ENCODE data around the gene VSIG10L.

Gene VSIG10L

GRCh38 chr19:51333836-51334460 lies 8.0 kb downstream of the VSIG10L start:
- Histone ChIP-seq H3K4me1 (ENCODE audit: control insufficient read depth, insufficient read depth, low read length) (peaks cover 10% of the 10 kb centered on the region), H3K9me3 (ENCODE audit: control insufficient read depth, insufficient read depth, low read depth, low read length) (no peaks in the 10 kb centered on the region; the same call in 1 of the 2 replicates), H3K9ac (ENCODE audit: low read length) (no peak overlapping the region), H3K4me3 (ENCODE audit: low read depth, low read length) (no peak overlapping the region), H3K27me3 (ENCODE audit: control insufficient read depth, insufficient read depth, low read length) (no peaks in the 10 kb centered on the region), H3K27ac (ENCODE audit: low read depth, low read length) (no peak overlapping the region), H3K36me3 (ENCODE audit: control insufficient read depth, insufficient read depth, low read length) (peaks cover 32% of the 10 kb centered on the region)

- H3K4me3 ChIP-seq (ENCODE audit: low read depth, low read length), result no peak overlapping the region
- no peaks in the 10 kb centered on the region; the same call in 1 of the 2 replicates for H3K9me3 ChIP-seq (ENCODE audit: control insufficient read depth, insufficient read depth, low read depth, low read length)
- peaks cover 7% of the 10 kb centered on the region for H3K4me1 ChIP-seq (ENCODE audit: control insufficient read depth, insufficient read depth, low read length)
- peaks cover 32% of the 10 kb centered on the region for H3K36me3 ChIP-seq (ENCODE audit: control insufficient read depth, insufficient read depth, low read length)
- H3K27ac ChIP-seq (ENCODE audit: low read depth, low read length), result no peak overlapping the region
- no peak overlapping the region for H3K9ac ChIP-seq (ENCODE audit: low read length)
- peaks cover 7% of the 10 kb centered on the region for H3K27me3 ChIP-seq (ENCODE audit: control insufficient read depth, insufficient read depth, low read length)
These were observed 10.2 kb downstream of the VSIG10L start for GRCh38 chr19:51331716-51332115.

- H3K27ac ChIP-seq (ENCODE audit: low read depth, low read length), result no peak overlapping the region
- H3K9ac ChIP-seq (ENCODE audit: low read length), result no peak overlapping the region
- no peak overlapping the region for H3K4me3 ChIP-seq (ENCODE audit: low read depth, low read length)
- H3K27me3 ChIP-seq (ENCODE audit: control insufficient read depth, insufficient read depth, low read length), result peaks cover 9% of the 10 kb centered on the region
- peaks cover 7% of the 10 kb centered on the region for H3K4me1 ChIP-seq (ENCODE audit: control insufficient read depth, insufficient read depth, low read length)
- peaks cover 32% of the 10 kb centered on the region for H3K36me3 ChIP-seq (ENCODE audit: control insufficient read depth, insufficient read depth, low read length)
- no peaks in the 10 kb centered on the region; the same call in 1 of the 2 replicates for H3K9me3 ChIP-seq (ENCODE audit: control insufficient read depth, insufficient read depth, low read depth, low read length)
These were observed 10.7 kb downstream of the VSIG10L start for GRCh38 chr19:51331193-51331592.

GRCh38 chr19:51330366-51330765 lies 11.6 kb downstream of the VSIG10L start:
- Histone ChIP-seq H3K27me3 (ENCODE audit: control insufficient read depth, insufficient read depth, low read length) (peaks cover 12% of the 10 kb centered on the region), H3K27ac (ENCODE audit: low read depth, low read length) (no peak overlapping the region), H3K36me3 (ENCODE audit: control insufficient read depth, insufficient read depth, low read length) (peaks cover 32% of the 10 kb centered on the region), H3K4me3 (ENCODE audit: low read depth, low read length) (no peak overlapping the region), H3K4me1 (ENCODE audit: control insufficient read depth, insufficient read depth, low read length) (peaks cover 7% of the 10 kb centered on the region), H3K9me3 (ENCODE audit: control insufficient read depth, insufficient read depth, low read depth, low read length) (no peaks in the 10 kb centered on the region; the same call in 1 of the 2 replicates), H3K9ac (ENCODE audit: low read length) (no peak overlapping the region)

- no peak overlapping the region for H3K9ac ChIP-seq (ENCODE audit: low read length)
- H3K4me1 ChIP-seq (ENCODE audit: control insufficient read depth, insufficient read depth, low read length), result peaks cover 7% of the 10 kb centered on the region
- no peaks in the 10 kb centered on the region; the same call in 1 of the 2 replicates for H3K9me3 ChIP-seq (ENCODE audit: control insufficient read depth, insufficient read depth, low read depth, low read length)
- H3K4me3 ChIP-seq (ENCODE audit: low read depth, low read length), result no peak overlapping the region
- H3K27me3 ChIP-seq (ENCODE audit: control insufficient read depth, insufficient read depth, low read length), result peaks cover 12% of the 10 kb centered on the region
- peaks cover 32% of the 10 kb centered on the region for H3K36me3 ChIP-seq (ENCODE audit: control insufficient read depth, insufficient read depth, low read length)
- H3K27ac ChIP-seq (ENCODE audit: low read depth, low read length), result no peak overlapping the region
These were observed 12.5 kb downstream of the VSIG10L start for GRCh38 chr19:51329411-51329810.

- peaks cover 12% of the 10 kb centered on the region for H3K27me3 ChIP-seq (ENCODE audit: control insufficient read depth, insufficient read depth, low read length)
- H3K27ac ChIP-seq (ENCODE audit: low read depth, low read length), result no peak overlapping the region
- peak overlapping the region; percentile 66 for H3K4me3 ChIP-seq (ENCODE audit: low read depth, low read length)
- peaks cover 7% of the 10 kb centered on the region for H3K4me1 ChIP-seq (ENCODE audit: control insufficient read depth, insufficient read depth, low read length)
- H3K9me3 ChIP-seq (ENCODE audit: control insufficient read depth, insufficient read depth, low read depth, low read length), result no peaks in the 10 kb centered on the region; the same call in 1 of the 2 replicates
- peaks cover 34% of the 10 kb centered on the region for H3K36me3 ChIP-seq (ENCODE audit: control insufficient read depth, insufficient read depth, low read length)
- H3K9ac ChIP-seq (ENCODE audit: low read length), result no peak overlapping the region
These were observed 14.6 kb downstream of the VSIG10L start for GRCh38 chr19:51327066-51328001.

GRCh38 chr19:51326216-51327065 lies 15.5 kb downstream of the VSIG10L start:
- peaks cover 12% of the 10 kb centered on the region for H3K27me3 ChIP-seq (ENCODE audit: control insufficient read depth, insufficient read depth, low read length)
- peak overlapping the region; percentile 66 for H3K4me3 ChIP-seq (ENCODE audit: low read depth, low read length)
- H3K4me1 ChIP-seq (ENCODE audit: control insufficient read depth, insufficient read depth, low read length), result peaks cover 7% of the 10 kb centered on the region
- no peak overlapping the region for H3K27ac ChIP-seq (ENCODE audit: low read depth, low read length)
- no peak overlapping the region for H3K9ac ChIP-seq (ENCODE audit: low read length)
- H3K9me3 ChIP-seq (ENCODE audit: control insufficient read depth, insufficient read depth, low read depth, low read length), result no peaks in the 10 kb centered on the region; the same call in 1 of the 2 replicates
- H3K36me3 ChIP-seq (ENCODE audit: control insufficient read depth, insufficient read depth, low read length), result peaks cover 25% of the 10 kb centered on the region

- Histone ChIP-seq H3K9ac (ENCODE audit: low read length) (no peak overlapping the region), H3K36me3 (ENCODE audit: control insufficient read depth, insufficient read depth, low read length) (peaks cover 14% of the 10 kb centered on the region), H3K9me3 (ENCODE audit: control insufficient read depth, insufficient read depth, low read depth, low read length) (no peaks in the 10 kb centered on the region), H3K4me3 (ENCODE audit: low read depth, low read length) (no peak overlapping the region), H3K4me1 (ENCODE audit: control insufficient read depth, insufficient read depth, low read length) (peaks cover 10% of the 10 kb centered on the region), H3K27me3 (ENCODE audit: control insufficient read depth, insufficient read depth, low read length) (peaks cover 12% of the 10 kb centered on the region), H3K27ac (ENCODE audit: low read depth, low read length) (no peak overlapping the region)
These were observed 16.6 kb downstream of the VSIG10L start for GRCh38 chr19:51325161-51325976.

- Histone ChIP-seq H3K27ac (ENCODE audit: low read depth, low read length) (no peak overlapping the region), H3K9ac (ENCODE audit: low read length) (no peak overlapping the region), H3K9me3 (ENCODE audit: control insufficient read depth, insufficient read depth, low read depth, low read length) (no peaks in the 10 kb centered on the region), H3K4me3 (ENCODE audit: low read depth, low read length) (no peak overlapping the region), H3K27me3 (ENCODE audit: control insufficient read depth, insufficient read depth, low read length) (peaks cover 12% of the 10 kb centered on the region), H3K36me3 (ENCODE audit: control insufficient read depth, insufficient read depth, low read length) (peaks cover 5% of the 10 kb centered on the region; the same call in 1 of the 2 replicates), H3K4me1 (ENCODE audit: control insufficient read depth, insufficient read depth, low read length) (peaks cover 17% of the 10 kb centered on the region)
These were observed 17.8 kb downstream of the VSIG10L start for GRCh38 chr19:51324167-51324481.

GRCh38 chr19:51323481-51324166 lies 18.3 kb downstream of the VSIG10L start:
- no peak overlapping the region for H3K27ac ChIP-seq (ENCODE audit: low read depth, low read length)
- H3K36me3 ChIP-seq (ENCODE audit: control insufficient read depth, insufficient read depth, low read length), result peaks cover 5% of the 10 kb centered on the region; the same call in 1 of the 2 replicates
- peaks cover 12% of the 10 kb centered on the region for H3K27me3 ChIP-seq (ENCODE audit: control insufficient read depth, insufficient read depth, low read length)
- H3K4me3 ChIP-seq (ENCODE audit: low read depth, low read length), result no peak overlapping the region
- no peaks in the 10 kb centered on the region for H3K9me3 ChIP-seq (ENCODE audit: control insufficient read depth, insufficient read depth, low read depth, low read length)
- no peak overlapping the region for H3K9ac ChIP-seq (ENCODE audit: low read length)
- peaks cover 17% of the 10 kb centered on the region for H3K4me1 ChIP-seq (ENCODE audit: control insufficient read depth, insufficient read depth, low read length)

Measured in HUES6 (cell line).